GM23338 (cell line): ENCODE data around the gene MUL1. TPM values are rescaled to one million over a fixed set of nuclear protein-coding genes. Genes with fewer than 3 reads are reported as not detected.

Source experiments
- ATAC-seq: fragments of 200-7000 bp; cut with Tn5 transposase; 3 replicates; pipeline ENCODE4 v1.9.1; 2020
- DNase-seq: peaks from one replicate; pipeline ENCODE4 v3.0.0-alpha.2; 2015; ENCODE audit warnings: low spot score
- H2AFZ ChIP-seq: fragments of 200-600 bp; sonication (generic); 2 replicates; pipeline ENCODE4 v1.8.0; 2016; ENCODE audit warnings: antibody characterized with exemption, mild to moderate bottlenecking, moderate library complexity
- H3F3A ChIP-seq: fragments of 200-600 bp; sonication (generic); replicated peaks from 2 replicates; pipeline ENCODE4 v1.8.0; 2017; ENCODE audit warnings: antibody characterized with exemption, mixed run types, low read depth
- H3K27ac ChIP-seq: fragments of 200-600 bp; sonication (generic); 2 replicates; pipeline ENCODE4 v1.6.1; 2016; ENCODE audit warnings: low read depth
- H3K27me3 ChIP-seq: fragments of 200-600 bp; sonication (generic); 2 replicates; pipeline ENCODE4 v1.8.0; 2016; ENCODE audit warnings: mild to moderate bottlenecking, mixed run types, moderate library complexity; ENCODE audit not compliant: insufficient read depth
- H3K36me3 ChIP-seq: fragments of 200-600 bp; sonication (generic); 2 replicates; pipeline ENCODE4 v1.8.0; 2016; ENCODE audit warnings: mild to moderate bottlenecking; ENCODE audit not compliant: insufficient read depth
- H3K4me1 ChIP-seq: fragments of 200-600 bp; sonication (generic); 2 replicates; pipeline ENCODE4 v1.8.0; 2016; ENCODE audit warnings: mild to moderate bottlenecking, moderate library complexity; ENCODE audit not compliant: insufficient read depth
- H3K4me2 ChIP-seq: fragments of 200-600 bp; sonication (generic); 2 replicates; pipeline ENCODE4 v1.7.1; 2017; ENCODE audit warnings: mixed run types
- H3K4me3 ChIP-seq: fragments of 200-600 bp; sonication (generic); 2 replicates; pipeline ENCODE4 v1.6.1; 2016; ENCODE audit warnings: mixed run types
- H3K79me2 ChIP-seq: fragments of 200-600 bp; sonication (generic); replicated peaks from 2 replicates; pipeline ENCODE4 v1.8.0; 2017; ENCODE audit warnings: mild to moderate bottlenecking; ENCODE audit not compliant: insufficient read depth
- H3K9me2 ChIP-seq: fragments of 200-600 bp; sonication (generic); 2 replicates; pipeline ENCODE4 v1.8.0; 2017; ENCODE audit not compliant: insufficient read depth
- H4K20me1 ChIP-seq: fragments of 200-600 bp; sonication (generic); replicated peaks from 2 replicates; pipeline ENCODE4 v1.8.0; 2017; ENCODE audit warnings: mild to moderate bottlenecking; ENCODE audit not compliant: insufficient read depth
- H3K27ac Mint-ChIP-seq: 2 replicates; pipeline ENCODE4 v1.8.0; 2020; ENCODE audit warnings: inconsistent platforms, mild to moderate bottlenecking, moderate library complexity, mixed read lengths
- H3K27me3 Mint-ChIP-seq: 3 replicates; pipeline ENCODE4 v1.8.0; 2022; ENCODE audit warnings: low read depth, mild to moderate bottlenecking, moderate library complexity, mixed read lengths, inconsistent platforms; ENCODE audit not compliant: insufficient read depth, poor library complexity
- H3K36me3 Mint-ChIP-seq: 3 replicates; pipeline ENCODE4 v1.8.0; 2021; ENCODE audit warnings: low read depth, mild to moderate bottlenecking, inconsistent platforms, moderate library complexity, mixed read lengths
- H3K4me1 Mint-ChIP-seq: 3 replicates; pipeline ENCODE4 v1.8.0; 2020; ENCODE audit warnings: mild to moderate bottlenecking, inconsistent platforms, mixed read lengths
- H3K4me3 Mint-ChIP-seq: 3 replicates; pipeline ENCODE4 v1.8.0; 2021; ENCODE audit warnings: moderate library complexity, mild to moderate bottlenecking, inconsistent platforms, mixed read lengths
- H3K9me3 Mint-ChIP-seq: 3 replicates; pipeline ENCODE4 v1.8.0; 2020; ENCODE audit warnings: moderate library complexity, mild to moderate bottlenecking, inconsistent platforms, mixed read lengths
- CREB1 ChIP-seq: fragments of 250-450 bp; sonication (Bioruptor Pico); IDR thresholded peaks from 2 replicates; pipeline ENCODE4 v1.5.0; 2020; ENCODE audit warnings: low read depth, mild to moderate bottlenecking, moderate library complexity
- CTCF ChIP-seq, 2 experiments: fragments of 200-600 bp in 1 of 2; sonication (generic) in 1 of 2; conservative IDR thresholded peaks; 2 replicates each; pipeline versions ENCODE4 v1.5.1 to v1.6.1; 2016 to 2017; ENCODE audit warnings: antibody characterized with exemption in 2 of 2, low read depth in 2 of 2, mild to moderate bottlenecking in 2 of 2, moderate library complexity in 1 of 2
- ETS1 ChIP-seq: IDR thresholded peaks from 2 replicates; pipeline ENCODE4 v1.6.1; 2016; ENCODE audit warnings: antibody characterized with exemption
- EZH2 ChIP-seq: fragments of 200-600 bp; sonication (generic); IDR thresholded peaks from one replicate; pipeline ENCODE4 v1.8.0; 2017; ENCODE audit warnings: antibody characterized with exemption, mild to moderate bottlenecking, low read depth; ENCODE audit not compliant: unreplicated experiment
- EZH2phosphoT487 ChIP-seq: fragments of 200-600 bp; sonication (generic); IDR thresholded peaks from one replicate; pipeline ENCODE4 v1.8.1; 2018; ENCODE audit warnings: antibody characterized with exemption; ENCODE audit not compliant: unreplicated experiment
- JUNB ChIP-seq: IDR thresholded peaks from one replicate; pipeline ENCODE4 v1.6.1; 2016; ENCODE audit warnings: antibody characterized with exemption; ENCODE audit not compliant: unreplicated experiment
- NANOG ChIP-seq: IDR thresholded peaks from 2 replicates; pipeline ENCODE4 v1.6.1; 2016; ENCODE audit warnings: antibody characterized with exemption, borderline replicate concordance
- POLR2AphosphoS5 ChIP-seq: IDR thresholded peaks from 2 replicates; pipeline ENCODE4 v1.6.1; 2016; ENCODE audit warnings: antibody characterized with exemption, low read depth
- STAT1 ChIP-seq: IDR thresholded peaks from one replicate; pipeline ENCODE4 v1.6.1; 2016; ENCODE audit warnings: antibody characterized with exemption; ENCODE audit not compliant: unreplicated experiment
- ZNF114 ChIP-seq: fragments of 250-450 bp; sonication (Bioruptor Pico); IDR thresholded peaks from 2 replicates; pipeline ENCODE4 v1.5.0; 2020; ENCODE audit warnings: mild to moderate bottlenecking, moderate library complexity
- ZNF331 ChIP-seq: fragments of 250-450 bp; sonication (Bioruptor Pico); IDR thresholded peaks from 2 replicates; pipeline ENCODE4 v1.5.0; 2020; ENCODE audit warnings: low read depth, mild to moderate bottlenecking, moderate library complexity
- ZNF462 ChIP-seq: fragments of 250-450 bp; sonication (Bioruptor Pico); IDR thresholded peaks from 2 replicates; pipeline ENCODE4 v1.5.0; 2020; ENCODE audit warnings: mild to moderate bottlenecking, moderate library complexity
- polyA plus RNA-seq: library from polyadenylated mRNA; unstranded; fragments of >200 nt; fragmentation: Nextera tagmentation; extraction: Ambion mirVana; gene quantifications from 2 replicates; pipeline ENCODE4 v1.2.1, GENCODE V29; 2016
- total RNA-seq: library from RNA; depleted of rRNA; stranded (reverse); fragments of >200 nt; shearing (Covaris generic); gene quantifications from 2 replicates; pipeline ENCODE4 v1.2.3, GENCODE V29; 2014

Gene MUL1
- total and polyA plus RNA-seq, 2 experiments from 2014 or later, result 8.9 to 26.2 TPM

- H3K4me3 Mint-ChIP-seq, result peak overlapping the region; percentile 85
- DNase-seq (peak; percentile 90), ATAC-seq (peak; percentile 42)
- Histone ChIP-seq H2AFZ (peak overlapping the region; percentile 94), H3F3A (peaks cover 11% of the 10 kb centered on the region; the same call in 1 of the 2 replicates), H3K4me2 (peak overlapping the region; percentile 77), H3K79me2 (no peaks in the 10 kb centered on the region), H4K20me1 (0 out of 2 replicates have a peak, but pooled peaks cover 4% of the 10 kb centered on the region), H3K4me3 (peak overlapping the region; percentile 81), H3K27ac (no peak overlapping the region), H3K4me1 (peaks cover 41% of the 10 kb centered on the region), H3K36me3 (no peaks in the 10 kb centered on the region), H3K27me3 (peaks cover 67% of the 10 kb centered on the region), H3K9me2 (no peaks in the 10 kb centered on the region)
- peaks cover 46% of the 10 kb centered on the region for H3K27me3 Mint-ChIP-seq
- peaks cover 42% of the 10 kb centered on the region for H3K4me1 Mint-ChIP-seq
- TF ChIP-seq ZNF462 (CRISPR knock-in tag) (no peak), ZNF331 (CRISPR knock-in tag) (no peak), CTCF (conservative IDR thresholded peaks at IDR 0.05; ENCODE audit: low read depth in 2 of 2) (no peak), CREB1 (CRISPR knock-in tag) (no peak), EZH2 (no peak), JUNB (no peak), ZNF114 (CRISPR knock-in tag) (no peak), STAT1 (no peak), EZH2phosphoT487 (no peak), ETS1 (no peak), NANOG (no peak), POLR2AphosphoS5 (no peak)
- H3K27ac Mint-ChIP-seq, result peak overlapping the region; percentile 67; the same call in 1 of the 2 replicates
- H3K9me3 Mint-ChIP-seq, result no peaks in the 10 kb centered on the region; the same call in 2 of the 3 replicates
- H3K36me3 Mint-ChIP-seq, result no peaks in the 10 kb centered on the region
Measured at GRCh38 chr1:20486457-20487235, 21.3 kb downstream of the MUL1 start.
